Hepatocyte (in vitro differentiated cells): ENCODE data around the gene AMPD2.

Experiments
- CTCF ChIP-seq: fragments of 200-600 bp; sonication (generic); IDR thresholded peaks from 2 replicates; pipeline ENCODE4 v1.5.1; 2016; ENCODE audit warnings: antibody characterized with exemption, mild to moderate bottlenecking; ENCODE audit not compliant: poor library complexity
- EZH2phosphoT487 ChIP-seq: fragments of 200-600 bp; sonication (generic); IDR thresholded peaks from one replicate; pipeline ENCODE4 v1.6.1; 2018; ENCODE audit warnings: antibody characterized with exemption, mild to moderate bottlenecking, low read depth, moderate library complexity; ENCODE audit not compliant: unreplicated experiment, severe bottlenecking

DNA sequence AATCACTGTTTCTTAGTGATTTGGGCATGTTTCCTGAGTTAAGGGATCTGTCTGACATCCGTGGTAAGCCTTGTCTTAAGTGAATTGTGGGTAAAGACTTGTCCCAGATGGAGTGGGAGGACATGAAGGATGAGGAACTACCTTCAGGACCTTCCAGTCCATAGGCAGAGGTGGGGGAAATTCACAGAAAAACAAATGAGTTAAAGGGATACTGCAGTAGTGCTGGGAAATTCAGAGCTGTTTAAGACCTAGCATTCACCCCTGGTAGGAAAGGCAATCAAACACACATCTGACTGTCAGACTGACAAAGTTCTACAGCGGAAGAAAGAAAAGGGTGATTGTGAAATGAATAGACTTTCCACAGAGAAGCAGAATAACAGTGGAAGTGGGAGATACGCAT is 3.2 kb upstream of the AMPD2 start:
- TF ChIP-seq EZH2phosphoT487 (no peak), CTCF (no peak)
